ENCODE measurements around the gene OR4C3. TPM values are rescaled to one million over a fixed set of nuclear protein-coding genes. Genes with fewer than 3 reads are reported as not detected.
"Not testable (repeated sequence)": the region's sequence is repeated elsewhere in the genome, so short reads cannot be mapped to it uniquely, and the experiment has no call there.

Gene OR4C3
- not detected in 2 replicates for total RNA-seq (2014; rRNA removed; shearing (Covaris generic))

DNA sequence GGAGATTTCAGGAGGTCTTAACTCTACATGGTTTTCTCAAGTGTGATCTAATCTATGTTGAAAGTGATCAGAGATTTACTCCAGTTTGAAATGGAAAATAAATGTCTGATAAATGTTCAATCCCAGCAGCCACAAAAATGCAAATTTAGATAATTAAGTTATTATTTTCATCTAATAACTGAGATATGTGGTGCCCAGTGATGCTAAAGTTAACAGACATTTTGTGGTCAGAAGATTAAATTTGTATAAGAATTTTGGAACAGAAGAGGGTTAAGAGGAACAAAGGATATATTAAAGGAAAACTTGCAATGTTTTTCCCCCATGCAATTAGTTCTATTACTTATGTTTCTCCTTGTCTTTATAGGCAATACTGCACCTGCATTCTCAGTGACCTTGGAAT lies at the start of gene OR4C3:
OR4C3 (plus strand) TSS at position 301 of the 400 bp plus-strand sequence. CDS start 102 bp downstream, outside the sequence.
- H3K4me1 ChIP-seq (replicated peaks); H3K27me3 ChIP-seq (replicated peaks); H3K36me3 ChIP-seq; H3K4me3 ChIP-seq; H3K9me3 ChIP-seq (replicated peaks); DNase-seq (ENCODE audit: low read depth in 1 of 2, low spot score in 2 of 2); H3K27ac ChIP-seq: not testable (repeated sequence)

- no peaks in the 10 kb centered on the region for H3K9me3 ChIP-seq (replicated peaks)
- H3K27ac ChIP-seq: no peak within 1 kb of the TSS
- no peaks in the 10 kb centered on the region for H3K36me3 ChIP-seq
- no peaks in the 10 kb centered on the region; the same call in 1 of the 2 replicates for H3K27me3 ChIP-seq (replicated peaks)
- DNase-seq (ENCODE audit: low read depth in 1 of 2, low spot score in 2 of 2): no peak
- H3K4me3 ChIP-seq: no peak within 1 kb of the TSS
- no peaks in the 10 kb centered on the region for H3K4me1 ChIP-seq (replicated peaks)
These were observed 18.8 kb upstream of the OR4C3 start, which contains the start of gene OR4S1 for GRCh38 chr11:48305923-48306322. Gene OR4S1 (plus strand): TSS chr11:48306223. CDS start chr11:48306223, 0 bp downstream.

DNA sequence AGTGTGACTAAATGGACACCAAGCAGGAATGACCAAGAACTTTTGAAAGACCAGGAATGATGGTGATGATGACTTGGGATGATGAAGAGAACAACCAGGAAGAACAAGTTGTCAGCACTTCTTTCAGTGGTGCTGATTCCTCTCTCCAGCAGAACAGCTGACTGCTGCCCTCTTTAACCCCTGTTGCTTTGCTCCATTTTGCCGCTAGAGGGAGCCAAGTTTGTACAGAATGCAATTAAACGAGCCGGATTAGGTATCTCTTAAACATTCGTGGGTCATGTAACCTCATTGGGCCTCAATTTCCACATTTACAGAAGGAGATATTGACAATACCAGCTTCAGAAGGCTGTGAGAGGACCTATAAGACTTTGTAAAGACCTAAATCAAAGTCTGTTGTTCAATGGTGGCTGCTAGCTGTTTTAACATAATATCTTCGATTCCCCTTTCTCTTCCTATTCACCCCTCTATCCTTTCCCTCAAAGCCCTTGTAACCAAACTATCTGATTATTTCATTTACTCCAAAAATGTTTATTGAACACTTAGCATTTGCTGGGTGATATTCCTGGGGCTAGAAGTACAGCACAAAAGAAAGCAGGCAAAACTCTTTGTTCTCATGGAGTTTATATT lies 16.8 kb upstream of the OR4C3 start:
- Histone ChIP-seq H3K27ac (no peak overlapping the region), H3K4me1 (replicated peaks) (no peaks in the 10 kb centered on the region), H3K36me3 (no peaks in the 10 kb centered on the region), H3K4me3 (no peak overlapping the region), H3K27me3 (replicated peaks) (no peaks in the 10 kb centered on the region; the same call in 1 of the 2 replicates), H3K9me3 (replicated peaks) (no peaks in the 10 kb centered on the region)
- DNase-seq (ENCODE audit: low read depth in 1 of 2, low spot score in 2 of 2): peak; percentile 51 to 66

DNA sequence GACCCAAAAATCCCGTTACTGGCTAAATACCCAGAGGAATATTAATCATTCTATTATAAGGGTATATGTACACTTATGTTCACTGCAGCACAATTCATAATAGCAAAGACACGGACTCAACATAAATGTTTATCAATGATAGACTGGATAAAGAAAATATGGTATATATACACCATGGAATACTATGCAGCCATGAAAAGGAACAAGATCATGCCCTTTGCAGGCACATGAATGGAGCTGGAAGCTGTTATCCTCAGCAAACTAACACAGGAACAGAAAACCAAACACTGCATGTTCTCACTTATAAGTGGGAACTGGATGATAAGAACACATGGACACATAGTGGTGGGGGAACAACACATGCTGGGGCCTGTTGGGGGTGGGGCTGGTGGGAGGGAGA lies 11.1 kb upstream of the OR4C3 start:
- not testable (repeated sequence) for H3K4me3 ChIP-seq; DNase-seq (ENCODE audit: low read depth in 1 of 2, low spot score in 2 of 2); H3K27me3 ChIP-seq (replicated peaks); H3K4me1 ChIP-seq (replicated peaks); H3K36me3 ChIP-seq; H3K9me3 ChIP-seq (replicated peaks); H3K27ac ChIP-seq

DNA sequence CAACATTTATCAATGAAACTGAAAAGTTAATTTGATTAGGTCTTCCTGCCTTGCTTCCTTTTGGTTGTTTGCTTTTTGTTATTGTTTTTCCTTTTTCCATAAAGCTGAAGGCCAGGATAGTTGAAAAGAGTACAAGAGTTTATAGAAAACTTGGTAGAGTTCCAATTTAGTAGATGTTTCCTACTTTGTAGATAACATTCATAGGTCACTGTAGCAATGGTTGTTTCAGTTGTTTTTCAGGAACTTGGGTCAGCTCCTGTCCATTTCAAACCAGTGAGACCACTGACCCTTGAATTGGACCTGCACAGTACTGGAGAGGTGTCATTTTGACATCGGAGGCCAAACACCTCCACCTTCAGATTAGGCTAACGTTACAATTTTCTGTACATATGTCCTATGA lies 4.9 kb upstream of the OR4C3 start:
- H3K27me3 ChIP-seq (replicated peaks); H3K9me3 ChIP-seq (replicated peaks); H3K4me3 ChIP-seq; H3K36me3 ChIP-seq; H3K4me1 ChIP-seq (replicated peaks); H3K27ac ChIP-seq; DNase-seq (ENCODE audit: low read depth in 1 of 2, low spot score in 2 of 2): not testable (repeated sequence)

DNA sequence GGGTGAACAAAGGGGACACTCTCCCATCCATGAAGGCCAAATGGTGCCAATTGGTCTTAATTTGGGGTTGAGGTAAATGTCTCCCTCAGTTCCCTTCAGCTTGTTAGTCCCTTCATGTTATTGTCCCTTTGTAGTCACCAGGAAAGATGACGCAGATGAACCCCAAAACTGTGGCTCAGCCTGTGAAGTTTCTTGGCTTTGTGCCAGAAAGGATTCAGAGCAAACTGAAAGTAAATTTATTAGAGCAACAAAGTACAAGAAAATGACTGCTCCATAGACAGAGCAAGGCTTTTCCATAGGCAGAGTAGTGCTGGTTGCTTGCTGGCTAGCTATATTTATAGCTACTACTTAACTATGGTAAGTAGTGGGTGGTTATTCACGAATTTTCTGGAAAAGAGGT lies 16.7 kb downstream of the OR4C3 start:
- H3K27me3 ChIP-seq (replicated peaks): no peaks in the 10 kb centered on the region
- DNase-seq (ENCODE audit: low read depth in 1 of 2, low spot score in 2 of 2): no peak
- H3K9me3 ChIP-seq (replicated peaks): no peaks in the 10 kb centered on the region
- no peaks in the 10 kb centered on the region for H3K36me3 ChIP-seq
- H3K4me1 ChIP-seq (replicated peaks): no peaks in the 10 kb centered on the region
- H3K27ac ChIP-seq: no peak overlapping the region
- no peak overlapping the region for H3K4me3 ChIP-seq

GRCh38 chr11:48342505-48342904 lies 17.8 kb downstream of the OR4C3 start:
- not testable (repeated sequence) for H3K9me3 ChIP-seq (replicated peaks); DNase-seq (ENCODE audit: low read depth in 1 of 2, low spot score in 2 of 2); H3K36me3 ChIP-seq; H3K27me3 ChIP-seq (replicated peaks); H3K4me1 ChIP-seq (replicated peaks); H3K4me3 ChIP-seq; H3K27ac ChIP-seq

DNA sequence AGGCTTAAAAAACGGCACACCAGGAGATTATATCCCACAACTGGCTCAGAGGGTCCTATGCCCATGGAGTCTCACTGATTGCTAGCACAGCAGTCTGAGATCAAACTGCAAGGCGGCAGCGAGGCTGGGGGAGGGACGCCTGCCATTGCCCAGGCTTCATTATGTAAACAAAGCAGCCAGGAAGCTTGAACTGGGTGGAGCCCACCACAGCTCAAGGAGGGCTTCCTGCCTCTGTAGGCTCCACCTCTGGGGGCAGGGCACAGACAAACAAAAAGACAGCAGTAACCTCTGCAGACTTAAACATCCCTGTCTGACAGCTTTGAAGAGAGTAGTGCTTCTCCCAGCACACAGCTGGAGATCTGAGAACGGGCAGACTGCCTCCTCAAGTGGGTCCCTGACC lies 21.6 kb downstream of the OR4C3 start:
- H3K4me3 ChIP-seq; H3K9me3 ChIP-seq (replicated peaks); H3K27ac ChIP-seq; H3K4me1 ChIP-seq (replicated peaks); H3K27me3 ChIP-seq (replicated peaks); H3K36me3 ChIP-seq; DNase-seq (ENCODE audit: low read depth in 1 of 2, low spot score in 2 of 2): not testable (repeated sequence)

GRCh38 chr11:48354013-48354412 lies 29.3 kb downstream of the OR4C3 start:
- Histone ChIP-seq H3K27me3 (replicated peaks) (no peaks in the 10 kb centered on the region), H3K36me3 (no peaks in the 10 kb centered on the region), H3K9me3 (replicated peaks) (no peaks in the 10 kb centered on the region), H3K4me1 (replicated peaks) (no peaks in the 10 kb centered on the region), H3K4me3 (no peak overlapping the region), H3K27ac (no peak overlapping the region)
- DNase-seq (ENCODE audit: low read depth in 1 of 2, low spot score in 2 of 2): no peak

GRCh38 chr11:48354677-48355076 lies 30.0 kb downstream of the OR4C3 start:
- Histone ChIP-seq H3K36me3 (no peaks in the 10 kb centered on the region), H3K27ac (no peak overlapping the region), H3K27me3 (replicated peaks) (no peaks in the 10 kb centered on the region), H3K4me1 (replicated peaks) (no peaks in the 10 kb centered on the region), H3K9me3 (replicated peaks) (no peaks in the 10 kb centered on the region), H3K4me3 (no peak overlapping the region)
- DNase-seq (ENCODE audit: low read depth in 1 of 2, low spot score in 2 of 2): no peak

DNA sequence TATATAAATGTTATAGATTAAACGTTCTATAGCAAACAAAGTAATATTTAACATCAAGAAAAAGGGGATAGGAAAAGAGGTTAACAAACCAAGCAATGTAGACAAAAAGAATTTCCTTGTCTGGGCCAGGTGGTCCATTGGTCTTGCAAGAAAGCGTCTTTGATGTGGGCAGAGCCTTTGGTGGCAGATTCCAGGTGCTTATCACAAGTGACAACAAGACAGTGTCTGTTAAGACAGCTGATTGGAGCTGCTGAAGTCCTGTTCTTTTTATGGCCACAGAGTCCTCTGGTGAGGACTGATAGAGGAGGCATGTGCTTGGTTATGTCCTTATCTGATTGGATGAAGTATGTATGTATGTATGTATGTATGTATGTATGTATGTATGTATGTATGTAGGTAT lies 36.6 kb downstream of the OR4C3 start:
- H3K27me3 ChIP-seq (replicated peaks); H3K4me3 ChIP-seq; H3K9me3 ChIP-seq (replicated peaks); H3K36me3 ChIP-seq; DNase-seq (ENCODE audit: low read depth in 1 of 2, low spot score in 2 of 2); H3K27ac ChIP-seq; H3K4me1 ChIP-seq (replicated peaks): not testable (repeated sequence)

DNA sequence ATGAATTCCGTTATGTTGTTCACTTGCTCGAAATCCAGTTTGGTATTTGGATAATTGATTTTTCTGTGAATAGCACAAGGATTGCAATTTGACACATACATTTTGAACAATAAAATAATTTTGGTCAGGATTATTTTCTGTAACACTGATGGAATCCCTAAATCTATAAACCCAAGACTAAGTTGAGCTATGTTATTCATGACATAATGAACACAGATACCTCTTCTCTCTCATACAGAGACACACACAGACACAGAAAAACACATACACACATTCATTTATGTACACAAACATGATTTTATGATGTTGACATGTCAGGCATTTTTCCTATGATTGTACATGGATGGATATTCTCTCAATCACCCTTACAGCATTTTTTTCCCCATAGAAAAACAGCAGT lies 41.6 kb downstream of the OR4C3 start, which contains the start of gene OR4C5:
OR4C5 (minus strand) TSS at position 101 of the 400 bp plus-strand sequence; CDS start at position 101, 0 bp downstream.
- no peak within 1 kb of the TSS for H3K4me3 ChIP-seq
- no peaks in the 10 kb centered on the region for H3K27me3 ChIP-seq (replicated peaks)
- H3K9me3 ChIP-seq (replicated peaks): no peaks in the 10 kb centered on the region
- H3K36me3 ChIP-seq: no peaks in the 10 kb centered on the region
- H3K27ac ChIP-seq: no peak within 1 kb of the TSS
- H3K4me1 ChIP-seq (replicated peaks): no peaks in the 10 kb centered on the region
- DNase-seq (ENCODE audit: low read depth in 1 of 2, low spot score in 2 of 2): no peak

All from SJSA1 (cell line).